Measurements from ENCODE around the gene SESN3. TPM values are rescaled to one million over a fixed set of nuclear protein-coding genes. Genes with fewer than 3 reads are reported as not detected.
A peak's percentile ranks its signal among the peaks of the same experiment; 100 is the strongest.

Gene SESN3
- total and polyA plus RNA-seq, 2 experiments from 2014 or later: 2.9 to 19.2 TPM

DNA sequence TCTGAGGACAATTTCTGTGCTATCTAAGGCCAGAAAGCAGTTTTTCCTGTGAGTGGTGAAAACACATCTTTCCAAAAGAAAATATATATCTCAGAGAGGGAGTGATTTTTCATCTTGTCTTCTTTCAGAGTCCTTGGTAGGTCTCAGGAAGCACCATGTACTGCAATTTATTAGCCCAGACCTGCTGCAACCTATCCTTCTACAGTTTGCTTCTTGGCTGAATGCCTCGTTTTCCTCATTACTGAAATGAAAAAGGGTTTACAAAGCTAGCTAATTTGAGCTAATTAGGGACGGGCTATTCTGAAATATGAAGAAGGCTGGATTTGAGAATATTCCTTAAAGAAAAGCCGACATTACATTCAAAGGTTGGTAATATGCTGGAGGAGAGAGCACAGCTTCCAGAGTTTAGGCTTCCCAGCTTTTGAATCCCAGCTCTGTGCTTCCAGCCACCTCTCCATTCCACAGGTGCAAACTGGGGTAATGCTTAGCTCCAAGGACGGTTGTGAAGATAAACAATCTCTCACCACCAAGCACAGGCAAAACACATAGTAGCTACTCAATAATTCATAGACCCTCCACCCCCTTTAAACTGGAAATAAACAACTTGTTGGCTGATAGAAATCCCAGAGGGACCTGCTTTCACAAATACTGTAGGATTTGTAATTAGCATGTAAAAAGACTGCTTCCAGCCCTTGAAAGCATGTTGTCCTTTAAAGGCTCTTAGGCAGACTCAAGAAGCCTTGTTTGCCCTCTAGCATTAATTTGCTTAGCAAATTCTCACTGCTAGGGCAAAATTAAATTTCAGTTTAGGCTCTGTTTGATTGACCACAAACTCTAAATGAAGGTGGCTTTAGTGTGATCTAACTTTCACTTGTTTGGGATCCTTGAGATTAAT, 24.5 kb upstream of the SESN3 start:
- Histone ChIP-seq H3K9me3 (ENCODE audit: low read depth) (no peaks in the 10 kb centered on the region), H3K27me3 (replicated peaks; ENCODE audit: insufficient read depth) (no peaks in the 10 kb centered on the region), H3F3A (ENCODE audit: insufficient read depth) (no peaks in the 10 kb centered on the region), H3K4me1 (ENCODE audit: insufficient read depth) (peaks cover 8% of the 10 kb centered on the region; the same call in 1 of the 2 replicates), H3K4me3 (no peak overlapping the region), H4K20me1 (ENCODE audit: insufficient read depth) (no peaks in the 10 kb centered on the region), H3K79me2 (ENCODE audit: insufficient read depth) (no peaks in the 10 kb centered on the region), H3K27ac (no peak overlapping the region), H3K9ac (no peak overlapping the region), H2AFZ (no peak overlapping the region), H3K9me2 (ENCODE audit: insufficient read depth) (no peaks in the 10 kb centered on the region), H3K4me2 (ENCODE audit: unreplicated experiment) (no peak overlapping the region), H3K36me3 (ENCODE audit: low read depth) (no peaks in the 10 kb centered on the region)
- no peak for TF ChIP-seq EZH2 (IDR thresholded peaks at IDR 0.05; ENCODE audit: insufficient read depth, poor library complexity, severe bottlenecking)
- TF ChIP-seq EZH2phosphoT487 (IDR thresholded peaks at IDR 0.05; ENCODE audit: insufficient read depth, low read depth): no peak
- no peak for DNase-seq
- 47 to 57% methylated on average over 4 of the region's 4 CpGs for WGBS, 2 experiments (ENCODE audit: low coverage in 1 of 2, low lambda C conversion rate in 2 of 2, missing lambda C conversion rate in 2 of 2)
- in situ Hi-C loops (cut with MboI): no loop called here

DNA sequence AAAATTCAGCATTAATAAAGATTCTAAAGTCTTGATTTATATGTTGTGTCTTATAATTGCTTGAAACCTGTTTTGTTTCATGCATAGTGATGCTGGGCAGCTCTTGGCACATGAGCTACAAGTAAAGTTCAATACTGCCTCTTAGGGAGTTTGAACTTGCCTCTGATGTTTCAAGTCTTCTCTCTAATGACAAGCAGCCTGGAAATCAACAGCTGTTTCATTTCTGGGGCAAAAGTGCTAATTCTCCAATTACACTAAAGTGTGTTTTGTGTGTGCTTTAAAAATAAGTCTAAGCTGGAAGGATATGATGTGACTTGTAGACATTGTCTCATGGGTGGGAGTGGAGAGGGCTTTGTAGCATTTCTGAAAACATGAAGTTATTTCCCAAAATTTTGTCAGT, 23.7 kb upstream of the SESN3 start:
- no peaks in the 10 kb centered on the region for H3K36me3 ChIP-seq (ENCODE audit: low read depth)
- no peaks in the 10 kb centered on the region for H3F3A ChIP-seq (ENCODE audit: insufficient read depth)
- H3K4me2 ChIP-seq (ENCODE audit: unreplicated experiment): peak overlapping the region; percentile 77
- H3K27ac ChIP-seq: no peak overlapping the region
- H3K9me3 ChIP-seq (ENCODE audit: low read depth): no peaks in the 10 kb centered on the region
- H3K4me3 ChIP-seq: no peak overlapping the region
- no peak for DNase-seq
- no peaks in the 10 kb centered on the region for H3K27me3 ChIP-seq (replicated peaks; ENCODE audit: insufficient read depth)
- no peaks in the 10 kb centered on the region for H4K20me1 ChIP-seq (ENCODE audit: insufficient read depth)
- no peak overlapping the region for H3K9ac ChIP-seq
- no peak for TF ChIP-seq EZH2phosphoT487 (IDR thresholded peaks at IDR 0.05; ENCODE audit: insufficient read depth, low read depth)
- TF ChIP-seq EZH2 (IDR thresholded peaks at IDR 0.05; ENCODE audit: insufficient read depth, poor library complexity, severe bottlenecking): no peak
- H2AFZ ChIP-seq: peak overlapping the region; percentile 79; the same call in 1 of the 2 replicates
- H3K4me1 ChIP-seq (ENCODE audit: insufficient read depth): peaks cover 8% of the 10 kb centered on the region; the same call in 1 of the 2 replicates
- no peaks in the 10 kb centered on the region for H3K9me2 ChIP-seq (ENCODE audit: insufficient read depth)
- in situ Hi-C loops (cut with MboI): no loop called here
- H3K79me2 ChIP-seq (ENCODE audit: insufficient read depth): no peaks in the 10 kb centered on the region

DNA sequence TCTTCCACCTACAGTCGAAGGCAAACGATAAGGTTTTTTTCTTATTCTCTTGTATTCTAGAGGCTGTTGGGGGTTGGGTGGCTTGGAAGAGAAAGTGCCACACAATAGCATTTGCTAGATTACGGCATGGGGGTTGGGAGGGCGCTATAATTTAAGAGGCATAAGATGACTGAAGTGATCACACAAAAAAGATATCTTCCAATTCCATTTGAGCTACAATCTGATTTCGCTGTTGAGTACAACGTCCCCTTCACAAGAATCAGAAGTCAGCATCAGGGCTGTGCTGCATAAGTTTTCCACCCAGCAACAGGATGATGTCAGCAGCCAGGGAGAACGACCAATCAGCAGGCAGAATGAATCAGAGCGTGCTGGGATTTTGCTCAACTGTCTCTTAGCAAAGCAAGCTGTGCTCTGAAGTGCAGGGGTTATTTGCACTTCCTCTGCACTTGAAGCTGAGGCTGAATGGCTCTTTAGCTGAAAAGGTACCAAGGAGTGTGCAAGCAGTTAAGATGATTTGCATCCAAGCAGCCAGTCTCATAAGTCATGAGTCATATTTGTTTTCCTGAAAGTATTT, 23.2 kb upstream of the SESN3 start:
- WGBS, 2 experiments (ENCODE audit: low coverage in 1 of 2, low lambda C conversion rate in 2 of 2, missing lambda C conversion rate in 2 of 2): 9 to 10% methylated on average over 8 of the region's 8 CpGs
- Histone ChIP-seq H3K9me2 (ENCODE audit: insufficient read depth) (no peaks in the 10 kb centered on the region), H3K4me3 (peak overlapping the region; percentile 65), H3K9ac (peak overlapping the region; percentile 45), H3K79me2 (ENCODE audit: insufficient read depth) (no peaks in the 10 kb centered on the region), H3K4me1 (ENCODE audit: insufficient read depth) (peaks cover 8% of the 10 kb centered on the region; the same call in 1 of the 2 replicates), H3K9me3 (ENCODE audit: low read depth) (no peaks in the 10 kb centered on the region), H3K4me2 (ENCODE audit: unreplicated experiment) (peak overlapping the region; percentile 77), H4K20me1 (ENCODE audit: insufficient read depth) (no peaks in the 10 kb centered on the region), H3K27ac (peak overlapping the region; percentile 7; the same call in 1 of the 2 replicates), H3K27me3 (replicated peaks; ENCODE audit: insufficient read depth) (no peaks in the 10 kb centered on the region), H3K36me3 (ENCODE audit: low read depth) (no peaks in the 10 kb centered on the region), H3F3A (ENCODE audit: insufficient read depth) (no peaks in the 10 kb centered on the region), H2AFZ (peak overlapping the region; percentile 79)
- no peak for TF ChIP-seq EZH2 (IDR thresholded peaks at IDR 0.05; ENCODE audit: insufficient read depth, poor library complexity, severe bottlenecking)
- TF ChIP-seq EZH2phosphoT487 (IDR thresholded peaks at IDR 0.05; ENCODE audit: insufficient read depth, low read depth): no peak
- in situ Hi-C loops (cut with MboI): no loop called here
- DNase-seq: peak; percentile 92

DNA sequence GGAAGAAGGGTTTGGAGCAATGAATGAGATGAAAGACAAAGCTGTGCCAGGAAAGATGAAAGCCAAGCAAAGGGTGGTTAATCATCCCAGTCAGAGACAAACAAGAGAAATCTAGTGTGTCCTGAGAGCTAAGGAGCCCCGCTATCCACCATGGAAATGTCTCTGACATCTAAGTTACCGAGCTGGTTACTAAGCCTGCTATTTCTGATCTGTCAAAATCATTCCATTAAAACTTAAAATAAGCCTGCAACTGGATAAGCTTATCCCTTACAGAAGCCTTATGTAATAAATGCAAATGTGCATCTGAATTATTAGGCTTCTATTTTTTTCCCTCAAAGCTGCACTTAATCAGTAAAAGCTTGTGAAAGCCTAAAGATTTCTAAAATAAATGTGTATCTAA, 22.1 kb upstream of the SESN3 start:
- Histone ChIP-seq H3K79me2 (ENCODE audit: insufficient read depth) (no peaks in the 10 kb centered on the region), H3K9me2 (ENCODE audit: insufficient read depth) (no peaks in the 10 kb centered on the region), H3K36me3 (ENCODE audit: low read depth) (no peaks in the 10 kb centered on the region), H3F3A (ENCODE audit: insufficient read depth) (no peaks in the 10 kb centered on the region), H3K9ac (no peak overlapping the region), H4K20me1 (ENCODE audit: insufficient read depth) (no peaks in the 10 kb centered on the region), H3K27ac (no peak overlapping the region), H3K4me1 (ENCODE audit: insufficient read depth) (peaks cover 8% of the 10 kb centered on the region; the same call in 1 of the 2 replicates), H3K9me3 (ENCODE audit: low read depth) (no peaks in the 10 kb centered on the region), H2AFZ (no peak overlapping the region), H3K4me2 (ENCODE audit: unreplicated experiment) (no peak overlapping the region), H3K27me3 (replicated peaks; ENCODE audit: insufficient read depth) (no peaks in the 10 kb centered on the region), H3K4me3 (no peak overlapping the region)
- WGBS, 2 experiments (ENCODE audit: low coverage in 1 of 2, low lambda C conversion rate in 2 of 2, missing lambda C conversion rate in 2 of 2): 89 to 95% methylated on average over 2 of the region's 2 CpGs
- TF ChIP-seq EZH2 (IDR thresholded peaks at IDR 0.05; ENCODE audit: insufficient read depth, poor library complexity, severe bottlenecking): no peak
- in situ Hi-C loops (cut with MboI): no loop called here
- no peak for DNase-seq

Measured in GM23248 (cell line).